Peyer's patch (tissue), 4 donors: ENCODE measurements around the gene CADPS2. TPM values are rescaled to one million over a fixed set of nuclear protein-coding genes. Genes with fewer than 3 reads are reported as not detected.

Experiments used
- DNase-seq, 3 donors: peaks; one replicate each; pipeline ENCODE4 v3.0.0-alpha.2; 2017 to 2019
- H3K27ac ChIP-seq, 4 donors: fragments of 200-600 bp; sonication (generic); one replicate each; pipeline ENCODE4 v1.5.1; 2016 to 2019
- H3K27me3 ChIP-seq, 2 donors: fragments of 200-600 bp; sonication (generic); one replicate each; pipeline ENCODE4 v1.5.1; 2019
- H3K36me3 ChIP-seq, 3 donors: fragments of 200-600 bp; sonication (generic); one replicate each; pipeline ENCODE4 v1.5.1; 2016 to 2019
- H3K4me1 ChIP-seq, 4 donors: fragments of 200-600 bp; sonication (generic); one replicate each; pipeline ENCODE4 v1.5.1; 2016 to 2019
- H3K4me3 ChIP-seq, 4 donors: fragments of 200-600 bp; sonication (generic); 1 replicate in 3 of 4; 2 replicates in 1 of 4; pipeline ENCODE4 v1.5.1; 2016 to 2019; ENCODE audit warnings: mild to moderate bottlenecking in 1 of 4
- H3K9me3 ChIP-seq, 4 donors: fragments of 200-600 bp; sonication (generic); one replicate each; pipeline ENCODE4 v1.5.1; 2016 to 2019; ENCODE audit warnings: mild to moderate bottlenecking in 1 of 4
- CTCF ChIP-seq, 6 experiments: fragments of 450-650 bp in 4 of 6; fragments of 200-600 bp in 2 of 6; sonication (generic) in 1 of 6; IDR thresholded peaks; one replicate each; pipeline ENCODE4 v1.5.1; 2017 to 2019; ENCODE audit warnings: antibody characterized with exemption in 6 of 6, mild to moderate bottlenecking in 3 of 6, moderate library complexity in 1 of 6
- POLR2A ChIP-seq, 2 donors: fragments of 450-650 bp; IDR thresholded peaks; one replicate each; pipeline ENCODE4 v1.5.1; 2017; ENCODE audit warnings: antibody characterized with exemption in 2 of 2, mild to moderate bottlenecking in 2 of 2, moderate library complexity in 2 of 2
- total RNA-seq, 4 donors: library from RNA; depleted of rRNA; stranded (reverse); fragments of >200 nt; gene quantifications; one replicate each; pipeline ENCODE4 v1.1.0, GENCODE V29; 2016

Gene CADPS2
- total RNA-seq, 4 donors from 2014 or later, result 11.4 to 21.5 (median 16.5) TPM

GRCh38 chr7:122303531-122304318 is 582.5 kb downstream of the CADPS2 start:
- no peak overlapping the region for H3K4me3 ChIP-seq
- H3K27ac ChIP-seq, result no peak overlapping the region
- peaks cover 0 to 4% (median 0%) of the 10 kb centered on the region in 4 donors for H3K9me3 ChIP-seq
- DNase-seq, result no peak
- peaks cover 0 to 83% of the 10 kb centered on the region in 2 donors for H3K27me3 ChIP-seq
- H3K36me3 ChIP-seq, result no peaks in the 10 kb centered on the region
- TF ChIP-seq POLR2A (IDR thresholded peaks at IDR 0.05) (no peak), CTCF (IDR thresholded peaks at IDR 0.05) (no peak)
- peaks cover 0 to 42% (median 0%) of the 10 kb centered on the region in 4 donors for H3K4me1 ChIP-seq

- Histone ChIP-seq H3K27ac (no peak overlapping the region), H3K27me3 (peaks cover 0 to 76% of the 10 kb centered on the region in 2 donors), H3K36me3 (no peaks in the 10 kb centered on the region), H3K4me3 (no peak overlapping the region), H3K4me1 (peaks cover 0 to 42% (median 0%) of the 10 kb centered on the region in 4 donors), H3K9me3 (peaks cover 0 to 4% (median 0%) of the 10 kb centered on the region in 4 donors)
- no peak for DNase-seq
- TF ChIP-seq CTCF (IDR thresholded peaks at IDR 0.05) (no peak), POLR2A (IDR thresholded peaks at IDR 0.05) (no peak)
These were observed 583.3 kb downstream of the CADPS2 start for GRCh38 chr7:122302761-122303530.

GRCh38 chr7:122301858-122302760 is 584.2 kb downstream of the CADPS2 start:
- Histone ChIP-seq H3K36me3 (no peaks in the 10 kb centered on the region), H3K27ac (no peak overlapping the region), H3K27me3 (peaks cover 0 to 69% of the 10 kb centered on the region in 2 donors), H3K4me3 (no peak overlapping the region), H3K9me3 (peaks cover 0 to 4% (median 0%) of the 10 kb centered on the region in 4 donors), H3K4me1 (peaks cover 0 to 42% (median 0%) of the 10 kb centered on the region in 4 donors)
- DNase-seq, result no peak
- TF ChIP-seq CTCF (IDR thresholded peaks at IDR 0.05), result no peak
- TF ChIP-seq POLR2A (IDR thresholded peaks at IDR 0.05), result no peak

GRCh38 chr7:122300956-122301833 is 585.1 kb downstream of the CADPS2 start:
- H3K27ac ChIP-seq, result no peak overlapping the region
- DNase-seq, result no peak
- H3K27me3 ChIP-seq, result peaks cover 0 to 60% of the 10 kb centered on the region in 2 donors
- no peak overlapping the region for H3K4me3 ChIP-seq
- no peaks in the 10 kb centered on the region for H3K36me3 ChIP-seq
- TF ChIP-seq POLR2A (IDR thresholded peaks at IDR 0.05) (no peak), CTCF (IDR thresholded peaks at IDR 0.05) (no peak)
- H3K9me3 ChIP-seq, result peaks cover 0 to 4% (median 0%) of the 10 kb centered on the region in 4 donors
- H3K4me1 ChIP-seq, result peaks cover 0 to 36% (median 0%) of the 10 kb centered on the region in 4 donors
